ENCODE data around the gene AIG1.

GRCh38 chr6:143103916-143104315 is 43.2 kb downstream of the AIG1 start:
- TF ChIP-seq CTCF (IDR thresholded peaks at IDR 0.05; ENCODE audit: low read length) (no peak), EZH2 (IDR thresholded peaks at IDR 0.05; ENCODE audit: borderline replicate concordance, low read length) (no peak)

All from OCI-LY1 (cell line).